GM19035 (cell line): ENCODE data around the gene RPTOR.

ENCODE experiments used
- ATAC-seq: cut with Tn5 transposase; IDR thresholded peaks from one replicate; pipeline ENCODE4 v1.9.1; 2021; ENCODE audit not compliant: unreplicated experiment

Gene RPTOR

DNA sequence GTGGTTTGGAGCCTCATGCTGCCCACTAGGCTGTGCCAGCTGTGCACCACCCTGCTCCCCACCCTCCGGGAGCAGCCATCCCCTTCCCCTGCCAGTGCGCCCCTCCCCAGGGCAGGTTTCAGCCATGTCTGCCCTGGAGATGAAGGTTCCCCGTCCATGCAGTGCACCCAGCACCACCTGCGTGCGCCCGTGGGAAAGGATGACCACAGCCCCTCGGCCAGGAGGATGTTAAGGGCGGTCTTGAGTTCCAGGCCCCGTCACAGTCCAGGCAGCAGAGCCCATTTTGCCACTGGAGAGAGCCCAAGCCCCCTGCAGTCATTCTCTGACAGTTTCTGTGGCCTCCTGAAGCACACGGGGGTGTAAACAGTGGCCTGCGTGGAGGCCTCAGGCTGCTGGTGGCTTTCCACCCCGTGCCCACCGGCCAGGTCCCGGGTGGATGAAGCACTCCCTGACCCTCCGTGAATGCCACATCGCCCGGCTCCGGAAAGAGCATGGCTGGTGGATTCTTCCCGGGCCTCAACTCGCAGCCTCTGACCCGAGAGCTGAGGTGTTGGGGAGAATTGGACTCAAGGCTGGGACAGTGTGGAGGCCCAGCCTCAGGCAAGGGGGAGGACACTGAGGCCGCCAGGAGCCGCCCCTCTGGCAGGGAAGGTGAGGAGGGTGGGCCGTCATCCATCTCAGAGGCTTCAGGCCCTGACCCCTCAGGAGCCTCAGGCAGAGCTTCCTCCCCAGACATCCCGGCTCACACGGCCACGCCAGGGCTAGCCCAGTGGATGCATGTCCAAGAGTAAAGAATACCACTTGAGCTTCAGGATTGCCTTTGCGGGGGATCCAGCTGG lies 377.3 kb downstream of the RPTOR start:
- ATAC-seq: no peak

DNA sequence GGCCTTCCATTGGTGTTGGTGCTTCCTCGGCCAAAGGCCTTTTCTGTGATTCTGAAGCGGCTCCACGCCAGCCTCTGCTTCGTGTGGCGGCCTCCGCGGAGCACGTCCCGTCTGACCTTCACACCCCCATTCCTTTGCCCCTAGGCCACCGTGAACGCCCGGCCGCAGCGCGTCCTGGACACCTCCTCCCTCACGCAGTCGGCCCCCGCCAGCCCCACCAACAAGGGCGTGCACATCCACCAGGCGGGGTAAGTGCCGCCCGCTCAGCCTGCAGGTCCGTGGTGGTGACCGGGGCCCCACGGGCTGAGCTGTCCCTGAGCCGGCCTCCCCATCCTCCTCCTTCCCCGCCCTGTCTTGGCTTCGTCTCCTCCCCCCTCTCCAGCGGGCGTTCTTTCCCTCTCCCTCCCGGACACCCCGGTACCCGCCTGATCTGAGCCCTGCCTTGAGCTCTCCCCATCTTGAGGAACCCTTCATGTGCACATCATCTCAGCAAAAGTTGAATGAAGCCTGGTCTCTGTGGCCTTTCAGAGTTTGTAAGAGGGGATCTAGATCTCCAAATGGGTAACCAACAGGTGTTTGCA lies 378.0 kb downstream of the RPTOR start:
- ATAC-seq: no peak

GRCh38 chr17:80923211-80924110 lies 378.8 kb downstream of the RPTOR start:
- ATAC-seq: no peak

DNA sequence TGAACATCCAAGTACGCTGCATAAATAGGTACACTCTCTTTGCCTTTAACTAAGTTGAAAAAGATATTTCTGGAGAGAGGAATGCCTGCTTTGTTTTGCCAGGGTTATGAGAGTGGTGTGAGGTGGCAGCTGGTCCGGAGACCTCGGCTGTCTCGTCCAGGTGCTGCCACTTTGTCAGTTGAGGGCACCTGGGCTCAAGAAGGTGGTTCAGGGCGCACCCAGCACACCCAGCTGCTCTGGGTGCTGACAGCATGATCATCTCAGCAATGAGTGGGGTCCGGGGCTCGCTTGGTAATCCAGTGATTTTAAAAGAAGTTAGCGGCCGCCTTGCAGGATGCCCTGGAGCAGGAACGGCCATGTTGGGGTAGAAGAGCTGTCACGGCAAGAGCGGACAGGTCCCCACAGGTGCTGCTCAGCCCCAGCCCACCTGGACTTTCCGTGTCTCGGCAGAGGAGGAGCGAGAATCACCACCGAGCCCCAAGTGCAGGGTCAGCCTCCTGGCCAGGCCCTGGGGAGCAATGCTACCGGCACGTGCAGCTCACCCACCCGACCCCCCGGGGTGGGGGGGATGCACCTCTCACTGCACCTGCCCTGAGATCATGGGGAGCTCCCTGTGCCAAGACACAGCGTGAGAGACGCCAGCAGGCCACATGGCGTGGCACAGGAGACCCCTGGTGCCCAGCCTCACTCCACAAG lies 379.6 kb downstream of the RPTOR start:
- no peak for ATAC-seq

GRCh38 chr17:80924807-80925610 lies 380.4 kb downstream of the RPTOR start:
- no peak for ATAC-seq

- ATAC-seq: no peak
Observed at GRCh38 chr17:80925688-80926335, 381.2 kb downstream of the RPTOR start.

DNA sequence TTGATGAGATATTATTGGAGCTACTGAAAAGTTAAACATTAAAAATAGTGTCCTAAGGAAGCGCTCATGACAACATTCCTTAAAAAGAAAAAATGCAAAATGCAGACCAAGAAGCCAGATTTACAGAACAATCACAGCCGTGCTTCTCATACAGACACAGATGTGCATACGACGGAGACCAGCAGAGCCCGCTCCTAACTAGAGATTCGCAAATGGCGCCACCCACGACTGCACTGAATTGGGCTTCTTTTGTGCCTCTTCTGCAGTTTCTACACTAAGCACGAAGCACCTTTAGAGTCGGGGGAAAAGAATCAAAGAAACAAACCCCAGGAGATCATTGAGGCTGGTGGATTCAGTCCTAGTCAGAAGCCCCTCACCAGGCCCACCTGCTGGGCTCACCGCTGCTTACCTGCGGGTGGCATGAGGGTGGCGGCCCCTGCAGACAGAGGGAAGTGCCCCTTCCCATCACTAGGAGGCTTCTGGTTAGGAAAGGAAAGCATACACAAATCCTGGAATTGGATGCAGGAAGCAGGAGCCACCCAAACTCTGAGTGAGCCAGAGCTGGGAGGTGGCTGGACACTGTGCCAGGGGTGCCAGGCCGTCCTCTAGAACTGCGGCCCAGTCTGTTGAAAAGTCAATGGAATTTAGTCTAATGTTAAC lies 382.1 kb downstream of the RPTOR start:
- ATAC-seq: no peak

DNA sequence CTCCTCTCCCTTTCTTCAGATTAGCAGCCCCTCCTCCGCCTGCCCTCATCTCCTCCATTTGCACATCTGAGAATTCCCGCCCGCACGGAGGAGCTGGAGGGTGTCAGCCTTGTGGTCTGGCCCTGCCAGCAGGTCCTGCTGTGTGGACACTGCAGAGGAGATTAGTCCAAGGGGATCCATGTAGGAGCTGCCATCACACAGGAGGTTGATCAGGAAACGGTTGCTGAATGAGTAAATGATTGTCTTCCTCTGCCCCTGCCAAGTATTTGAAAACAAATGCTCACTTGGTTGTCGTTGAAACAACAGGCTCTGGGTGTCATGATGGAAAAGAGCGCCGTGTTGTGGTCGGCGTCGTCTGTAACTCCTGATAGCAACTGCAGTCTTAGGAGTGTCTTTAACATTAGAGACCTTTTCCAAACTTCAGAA lies 383.2 kb downstream of the RPTOR start:
- no peak for ATAC-seq

GRCh38 chr17:80929449-80929848 lies 384.8 kb downstream of the RPTOR start:
- no peak for ATAC-seq

- no peak for ATAC-seq
Observed at GRCh38 chr17:80930335-80931279, 386.0 kb downstream of the RPTOR start.

DNA sequence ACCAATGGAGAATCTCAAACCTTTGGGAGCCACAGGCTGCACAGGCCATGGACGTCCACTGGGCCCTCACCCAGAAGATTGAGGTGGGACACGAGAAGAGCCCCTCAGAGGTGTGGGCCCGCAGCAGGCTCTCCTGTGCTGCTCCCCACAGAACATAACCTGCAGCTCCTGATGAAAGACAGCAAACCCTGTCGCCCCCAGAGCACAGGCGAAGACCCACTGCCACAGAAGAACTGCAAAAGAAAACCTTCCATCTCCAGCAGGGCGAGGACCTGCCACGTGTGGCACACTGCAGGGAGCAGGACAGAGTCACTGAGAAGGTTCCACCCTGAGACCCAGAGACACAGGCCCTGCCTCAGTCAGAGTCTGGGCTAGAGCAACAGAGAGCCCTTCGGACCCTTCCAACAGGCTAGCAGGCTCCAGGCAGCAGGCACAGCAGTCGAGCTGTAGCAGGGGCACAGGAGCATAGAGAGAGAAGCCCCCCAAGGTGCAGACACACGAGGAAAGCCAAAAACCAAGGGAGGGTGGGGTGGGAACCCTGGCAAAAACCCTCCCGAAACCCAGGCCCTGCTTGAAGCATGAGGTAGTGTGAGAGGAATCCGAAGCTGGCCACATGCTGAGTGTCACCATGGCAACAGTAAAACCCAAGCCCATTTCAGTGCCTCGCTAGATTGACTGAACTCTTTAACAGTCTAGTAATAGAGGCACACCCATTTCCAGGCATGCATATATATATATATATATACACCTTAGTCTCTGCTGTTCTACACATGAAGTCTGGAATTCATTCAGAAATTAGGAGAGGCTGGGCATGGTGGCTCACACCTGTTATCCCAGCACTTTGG lies 387.0 kb downstream of the RPTOR start:
- no peak for ATAC-seq

DNA sequence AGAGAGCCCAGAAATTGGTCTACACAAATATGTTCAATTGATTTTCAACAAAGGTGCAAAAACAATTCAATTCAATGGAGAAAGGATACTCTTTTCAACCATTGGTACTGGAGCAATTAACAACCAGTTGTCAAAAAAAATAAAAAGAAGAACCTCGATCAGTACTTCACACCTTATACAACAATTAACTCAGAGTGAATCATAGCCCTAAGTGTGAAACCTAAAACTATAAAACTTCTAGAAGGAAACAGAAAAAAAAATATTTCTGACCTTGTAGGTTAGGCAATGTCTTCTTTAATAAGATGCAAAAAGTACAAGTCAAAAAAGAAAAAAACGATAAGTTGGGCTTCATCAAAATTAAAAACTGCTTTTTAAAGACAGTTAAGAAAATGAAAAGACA lies 390.9 kb downstream of the RPTOR start:
- no peak for ATAC-seq

DNA sequence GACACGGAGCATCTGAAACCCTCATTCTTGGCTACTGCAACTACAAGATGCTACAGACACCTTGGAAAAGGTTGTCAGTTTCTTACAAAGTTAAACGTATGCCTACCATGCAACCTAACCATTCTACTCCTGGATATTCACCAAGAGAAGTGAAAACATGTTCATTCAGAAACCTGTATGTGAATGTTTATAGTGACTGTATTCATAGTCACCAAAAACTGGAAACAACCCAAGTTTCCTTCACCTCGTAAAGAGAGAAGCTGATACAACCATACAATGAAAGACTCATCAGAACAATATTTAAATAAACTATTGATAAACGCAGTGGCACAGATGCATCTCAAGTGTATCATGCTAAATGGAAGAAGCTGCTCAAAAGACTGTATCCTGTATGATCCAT lies 391.6 kb downstream of the RPTOR start:
- ATAC-seq: no peak

GRCh38 chr17:80936723-80937122 lies 392.1 kb downstream of the RPTOR start:
- no peak for ATAC-seq

GRCh38 chr17:80937462-80938381 lies 393.1 kb downstream of the RPTOR start:
- no peak for ATAC-seq

GRCh38 chr17:80938556-80938955 lies 393.9 kb downstream of the RPTOR start:
- no peak for ATAC-seq
